DOHH2 (cell line): ENCODE measurements around the gene PAPPA2.

Source experiments
- H3F3A ChIP-seq: fragments of 200-600 bp; sonication (generic), shearing (Covaris generic); 2 replicates; pipeline ENCODE4 v1.6.0; 2016; ENCODE audit warnings: antibody characterized with exemption, mild to moderate bottlenecking; ENCODE audit not compliant: control insufficient read depth, insufficient read depth
- H3K27ac ChIP-seq: fragments of 200-600 bp; sonication (generic); 2 replicates; pipeline ENCODE4 v1.5.1; 2014; ENCODE audit warnings: low read depth, mild to moderate bottlenecking, low read length, moderate library complexity
- H3K27me3 ChIP-seq: fragments of 200-600 bp; sonication (generic); 2 replicates; pipeline ENCODE4 v1.6.1; 2014; ENCODE audit warnings: mild to moderate bottlenecking, low read length, mixed read lengths; ENCODE audit not compliant: control insufficient read depth
- H3K36me3 ChIP-seq: fragments of 200-600 bp; sonication (generic); 2 replicates; pipeline ENCODE4 v1.6.1; 2014; ENCODE audit warnings: mild to moderate bottlenecking, low read length, moderate library complexity, mixed read lengths; ENCODE audit not compliant: control insufficient read depth
- H3K4me1 ChIP-seq: fragments of 200-600 bp; sonication (generic); 2 replicates; pipeline ENCODE4 v1.6.1; 2014; ENCODE audit warnings: mild to moderate bottlenecking, low read length, mixed read lengths; ENCODE audit not compliant: control insufficient read depth
- H3K4me2 ChIP-seq: fragments of 200-600 bp; sonication (generic); 2 replicates; pipeline ENCODE4 v1.6.0; 2014; ENCODE audit warnings: mild to moderate bottlenecking, low read length, moderate library complexity
- H3K4me3 ChIP-seq: fragments of 200-600 bp; sonication (generic); 2 replicates; pipeline ENCODE4 v1.5.1; 2014; ENCODE audit warnings: mild to moderate bottlenecking, low read length, mixed read lengths
- H3K79me2 ChIP-seq: fragments of 200-600 bp; sonication (generic); 2 replicates; pipeline ENCODE4 v1.6.1; 2014; ENCODE audit warnings: mild to moderate bottlenecking, low read length, mixed read lengths; ENCODE audit not compliant: control insufficient read depth
- H3K9me2 ChIP-seq: fragments of 200-600 bp; sonication (generic); replicated peaks from 2 replicates; pipeline ENCODE4 v1.6.1; 2014; ENCODE audit warnings: mild to moderate bottlenecking, low read length, mixed read lengths; ENCODE audit not compliant: control insufficient read depth
- H3K9me3 ChIP-seq: fragments of 200-600 bp; sonication (generic); 2 replicates; pipeline ENCODE4 v1.6.1; 2014; ENCODE audit warnings: antibody characterized with exemption, low read length, mixed read lengths; ENCODE audit not compliant: control insufficient read depth, insufficient read depth
- H4K20me1 ChIP-seq: fragments of 200-600 bp; sonication (generic); 2 replicates; pipeline ENCODE4 v1.6.0; 2014; ENCODE audit warnings: low read depth, mild to moderate bottlenecking, antibody characterized with exemption, low read length, moderate library complexity; ENCODE audit not compliant: control insufficient read depth, insufficient read depth
- EZH2phosphoT487 ChIP-seq: fragments of 200-600 bp; sonication (generic); IDR thresholded peaks from 2 replicates; pipeline ENCODE4 v1.6.1; 2017; ENCODE audit warnings: borderline replicate concordance, mild to moderate bottlenecking, antibody characterized with exemption, low read length, moderate library complexity, mixed read lengths
- TF ChIP-seq, protein P1 (sequence below): fragments of 200-600 bp; sonication (generic); IDR thresholded peaks from one replicate; pipeline ENCODE4 v1.5.1; 2014; ENCODE audit warnings: antibody characterized with exemption, mild to moderate bottlenecking, low read depth, low read length; ENCODE audit not compliant: poor library complexity, severe bottlenecking

Gene PAPPA2

DNA sequence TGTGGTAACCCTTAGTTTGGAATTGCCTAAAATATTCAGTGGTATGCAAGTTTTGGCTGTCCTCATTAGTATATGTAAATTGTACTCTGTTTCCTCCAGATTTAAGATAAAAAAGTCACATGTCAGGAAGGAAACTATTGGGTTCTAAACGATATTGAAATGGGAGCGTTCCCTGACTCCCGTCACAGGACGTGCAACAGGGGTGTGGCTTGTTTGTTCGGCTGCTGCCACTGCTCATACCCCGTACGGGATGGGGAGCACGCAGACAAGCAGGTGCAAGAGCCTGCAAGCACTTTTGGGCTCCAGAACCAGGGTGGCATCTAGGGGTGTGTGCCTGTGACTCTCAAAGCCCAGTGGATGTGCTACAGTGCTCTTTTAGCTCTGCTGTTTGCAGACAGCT is 6.2 kb upstream of the PAPPA2 start:
- Histone ChIP-seq H3K9me3 (no peaks in the 10 kb centered on the region), H3K4me3 (no peak overlapping the region), H3K36me3 (no peaks in the 10 kb centered on the region), H3K79me2 (no peaks in the 10 kb centered on the region), H3K27ac (no peak overlapping the region), H3K4me2 (no peak overlapping the region), H4K20me1 (no peaks in the 10 kb centered on the region), H3K9me2 (no peaks in the 10 kb centered on the region), H3F3A (no peaks in the 10 kb centered on the region), H3K27me3 (no peaks in the 10 kb centered on the region), H3K4me1 (no peaks in the 10 kb centered on the region)
- TF ChIP-seq, protein P1, sequence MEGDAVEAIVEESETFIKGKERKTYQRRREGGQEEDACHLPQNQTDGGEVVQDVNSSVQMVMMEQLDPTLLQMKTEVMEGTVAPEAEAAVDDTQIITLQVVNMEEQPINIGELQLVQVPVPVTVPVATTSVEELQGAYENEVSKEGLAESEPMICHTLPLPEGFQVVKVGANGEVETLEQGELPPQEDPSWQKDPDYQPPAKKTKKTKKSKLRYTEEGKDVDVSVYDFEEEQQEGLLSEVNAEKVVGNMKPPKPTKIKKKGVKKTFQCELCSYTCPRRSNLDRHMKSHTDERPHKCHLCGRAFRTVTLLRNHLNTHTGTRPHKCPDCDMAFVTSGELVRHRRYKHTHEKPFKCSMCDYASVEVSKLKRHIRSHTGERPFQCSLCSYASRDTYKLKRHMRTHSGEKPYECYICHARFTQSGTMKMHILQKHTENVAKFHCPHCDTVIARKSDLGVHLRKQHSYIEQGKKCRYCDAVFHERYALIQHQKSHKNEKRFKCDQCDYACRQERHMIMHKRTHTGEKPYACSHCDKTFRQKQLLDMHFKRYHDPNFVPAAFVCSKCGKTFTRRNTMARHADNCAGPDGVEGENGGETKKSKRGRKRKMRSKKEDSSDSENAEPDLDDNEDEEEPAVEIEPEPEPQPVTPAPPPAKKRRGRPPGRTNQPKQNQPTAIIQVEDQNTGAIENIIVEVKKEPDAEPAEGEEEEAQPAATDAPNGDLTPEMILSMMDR, result no peak
- TF ChIP-seq EZH2phosphoT487, result no peak

DNA sequence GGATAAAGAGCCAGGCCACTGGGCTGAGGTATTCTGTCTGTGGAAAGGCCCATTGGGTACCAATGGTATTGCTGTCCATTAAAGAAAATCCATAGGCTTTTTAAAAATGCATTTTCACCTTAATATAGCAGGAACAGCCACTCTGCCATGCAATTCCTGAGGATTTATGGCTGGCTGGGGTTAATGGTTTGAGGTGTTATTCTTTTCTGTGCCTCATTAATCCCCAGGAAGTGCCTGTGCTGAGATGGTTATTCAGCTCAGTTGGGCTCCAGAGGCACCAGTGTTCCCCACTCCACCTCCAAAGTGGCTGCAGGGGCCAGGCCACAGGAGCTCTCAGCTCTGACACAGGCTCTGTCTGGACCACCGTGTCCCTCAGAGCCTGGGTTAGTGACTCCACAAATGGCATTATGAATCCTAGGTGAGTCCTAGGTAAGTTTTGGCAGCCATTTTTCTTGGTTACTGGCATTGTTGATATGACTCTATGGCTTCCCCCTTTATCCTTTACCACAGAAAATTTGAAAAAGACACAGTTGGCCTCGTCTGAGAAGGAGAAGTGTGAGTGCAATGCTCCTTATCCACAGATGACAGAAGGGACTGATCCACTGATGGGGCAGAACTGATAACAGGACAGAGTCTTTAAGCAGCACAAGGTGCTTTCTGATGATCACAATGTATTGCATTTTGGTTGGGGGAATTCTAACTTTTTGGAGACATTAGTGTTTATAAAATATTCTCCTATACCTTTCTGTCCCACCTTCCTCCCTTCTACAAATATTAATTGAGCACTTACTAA is 2.2 kb upstream of the PAPPA2 start:
- H3K9me3 ChIP-seq, result no peaks in the 10 kb centered on the region
- no peak overlapping the region for H3K4me2 ChIP-seq
- no peak overlapping the region for H3K27ac ChIP-seq
- H4K20me1 ChIP-seq, result no peaks in the 10 kb centered on the region
- no peak overlapping the region for H3K4me3 ChIP-seq
- H3F3A ChIP-seq, result no peaks in the 10 kb centered on the region
- no peaks in the 10 kb centered on the region for H3K79me2 ChIP-seq
- no peaks in the 10 kb centered on the region for H3K36me3 ChIP-seq
- H3K9me2 ChIP-seq, result no peaks in the 10 kb centered on the region
- TF ChIP-seq, protein P1, result no peak
- no peak for TF ChIP-seq EZH2phosphoT487
- H3K4me1 ChIP-seq, result no peaks in the 10 kb centered on the region
- no peaks in the 10 kb centered on the region for H3K27me3 ChIP-seq

DNA sequence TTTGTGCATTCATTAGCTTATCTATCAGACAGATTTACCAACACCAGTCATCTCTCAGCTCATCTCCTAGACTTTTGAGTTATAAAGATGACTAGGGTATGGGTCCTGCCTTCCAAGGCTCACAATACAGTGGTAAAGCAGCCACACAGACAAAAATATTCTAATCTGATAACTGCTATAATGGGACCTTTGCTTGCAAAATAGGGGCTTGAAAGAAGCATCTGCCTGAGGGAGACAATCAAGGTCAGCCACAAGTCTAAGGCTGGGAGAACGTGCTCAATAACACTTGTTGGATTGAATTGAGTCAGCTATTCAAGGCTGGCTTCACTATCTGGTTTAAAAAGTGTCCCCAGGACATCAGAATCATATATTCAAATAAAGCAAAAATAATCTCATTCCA is 1.4 kb upstream of the PAPPA2 start:
- no peak overlapping the region for H3K4me3 ChIP-seq
- H3F3A ChIP-seq, result no peaks in the 10 kb centered on the region
- H3K9me3 ChIP-seq, result no peaks in the 10 kb centered on the region
- no peaks in the 10 kb centered on the region for H3K9me2 ChIP-seq
- no peaks in the 10 kb centered on the region for H3K27me3 ChIP-seq
- TF ChIP-seq, protein P1, result no peak
- no peak for TF ChIP-seq EZH2phosphoT487
- H4K20me1 ChIP-seq, result no peaks in the 10 kb centered on the region
- no peak overlapping the region for H3K4me2 ChIP-seq
- no peaks in the 10 kb centered on the region for H3K36me3 ChIP-seq
- H3K27ac ChIP-seq, result no peak overlapping the region
- no peaks in the 10 kb centered on the region for H3K4me1 ChIP-seq
- no peaks in the 10 kb centered on the region for H3K79me2 ChIP-seq
